Measurements from ENCODE around the gene LAMA3. TPM values are rescaled to one million over a fixed set of nuclear protein-coding genes. Genes with fewer than 3 reads are reported as not detected.

LAMA3 gene
- total and polyA plus RNA-seq, 10 of the 15 experiments (the other 5 are each of a cell fraction or from before 2014, with no cell fraction given) = 0.37 to 6.5 (median 5.4) TPM

DNA sequence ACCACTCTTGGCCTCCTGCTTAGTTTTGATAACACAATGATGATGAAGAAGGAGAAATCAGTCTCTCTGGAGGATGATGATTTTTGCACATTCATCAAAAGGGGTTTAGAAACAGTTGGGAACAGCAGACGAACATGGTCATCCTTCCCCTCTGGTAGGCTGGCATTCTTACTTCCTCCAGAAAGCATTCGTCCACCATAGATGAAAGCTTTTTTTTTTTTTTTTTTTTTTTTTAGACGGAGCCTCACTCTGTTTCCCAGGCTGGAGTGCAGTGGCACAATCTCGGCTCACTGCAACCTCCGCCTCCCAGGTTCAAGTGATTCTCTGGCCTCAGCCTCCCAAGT, 281.8 kb downstream of the LAMA3 start (continued):
- TF ChIP-seq FOXM1 (IDR thresholded peaks at IDR 0.05; ENCODE audit: low read depth, low read length) = no peak
- no peak for TF ChIP-seq EGR1 (IDR thresholded peaks at IDR 0.05; ENCODE audit: borderline replicate concordance in 1 of 2, low read depth in 2 of 2, low read length in 2 of 2)
- no peak for TF ChIP-seq HCFC1 (IDR thresholded peaks at IDR 0.05; ENCODE audit: low read length)

DNA sequence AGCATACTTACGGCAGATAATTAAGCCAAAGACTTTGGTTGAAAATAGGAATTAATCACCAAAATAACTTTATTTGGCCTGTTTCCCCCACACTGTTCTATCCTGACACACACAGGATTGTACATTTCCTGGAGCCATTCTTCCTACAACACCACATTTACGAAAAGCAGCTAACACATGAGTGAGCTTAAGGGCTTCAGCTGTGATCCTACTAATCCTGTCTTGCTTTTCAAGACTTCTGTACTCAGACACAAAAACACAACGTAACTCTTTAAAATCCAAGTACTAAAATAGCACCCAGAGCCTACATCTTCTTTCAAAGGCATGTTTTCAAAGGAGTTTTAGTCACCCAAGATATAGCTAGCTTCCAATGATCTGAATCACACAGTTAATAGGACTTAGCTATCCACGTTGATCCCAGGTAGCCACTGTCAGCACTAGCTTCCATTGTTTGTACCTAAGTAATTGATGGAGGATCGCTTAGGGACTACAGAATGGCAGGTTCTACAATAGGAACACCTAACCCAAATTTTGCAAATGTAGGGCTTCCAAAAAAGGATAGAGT, 282.5 kb downstream of the LAMA3 start:
- POLR2A ChIA-PET = interaction anchor here (0.8 to 1.0 kb wide), 2 partner anchors 8 to 38 kb away, joined by 3 read pairs; no protein-coding TSS in a partner anchor

More for the DNA sequence above, 282.5 kb downstream of the LAMA3 start:
- H3K4me3 ChIP-seq = no peak overlapping the region
- SMC1A ChIA-PET (ENCODE audit: uncharacterized antibody, unreplicated experiment) = interaction anchor here (0.7 to 1.6 kb wide), 7 partner anchors 10 to 148 kb away, joined by 3 to 7 read pairs (median 4); partner anchors contain the start of gene TTC39C
- H3K27ac ChIP-seq (ENCODE audit: control insufficient read depth, insufficient read depth) = no peak overlapping the region
- H4K20me1 ChIP-seq (ENCODE audit: control insufficient read depth, insufficient read depth) = no peaks in the 10 kb centered on the region
- H3K4me1 ChIP-seq (ENCODE audit: control insufficient read depth, insufficient read depth, low read length) = peaks cover 32% of the 10 kb centered on the region
- WGBS (ENCODE audit: insufficient coverage, insufficient replicate concordance, low lambda C conversion rate, missing lambda C conversion rate) = 74% methylated on average over 5 of the region's 5 CpGs
- in situ Hi-C loops (cut with MboI) = no loop called here
- TF ChIP-seq SIX5 (IDR thresholded peaks at IDR 0.05; ENCODE audit: low read depth, low read length, severe bottlenecking) = no peak
- no peak for TF ChIP-seq NRF1 (conservative IDR thresholded peaks at IDR 0.05; ENCODE audit: low read depth, low read length)
- no peak for TF ChIP-seq BACH1 (IDR thresholded peaks at IDR 0.05; ENCODE audit: borderline replicate concordance)
- FAIRE-seq = no peak
- H3K9me3 ChIP-seq (replicated peaks; ENCODE audit: control insufficient read depth, insufficient read depth, low read length) = no peaks in the 10 kb centered on the region
- H3K9ac ChIP-seq (ENCODE audit: control insufficient read depth, insufficient read depth, low read length) = no peak overlapping the region
- no TSS peak for BruUV-seq (replicated peaks)
- DNase-seq (ENCODE audit: low read depth, low spot score) = no peak
- H2AFZ ChIP-seq (ENCODE audit: control insufficient read depth, low read depth, low read length) = no peak overlapping the region
- no peaks in the 10 kb centered on the region for H3K79me2 ChIP-seq (ENCODE audit: control insufficient read depth, insufficient read depth, low read length)
- H3K4me2 ChIP-seq (ENCODE audit: control insufficient read depth, insufficient read depth) = no peak overlapping the region
- CTCF ChIA-PET = interaction anchor here (1.0 to 1.4 kb wide), 6 partner anchors 26 to 350 kb away, joined by 3 to 5 read pairs (median 3); no protein-coding TSS in a partner anchor
- ATAC-seq = no peak
- no peaks in the 10 kb centered on the region for H3K36me3 ChIP-seq (ENCODE audit: control insufficient read depth in 2 of 2, insufficient read depth in 2 of 2, low read length in 1 of 2)
- no peaks in the 10 kb centered on the region for H3K27me3 ChIP-seq (replicated peaks in 1 of 2; ENCODE audit: control insufficient read depth in 2 of 2, insufficient read depth in 2 of 2, low read length in 1 of 2)
- intact Hi-C loops (cut with micrococcal nuclease; ENCODE audit: unreplicated experiment) = loop anchor here (2.0 kb wide), 1 partner anchor 37 kb away; no protein-coding TSS in a partner anchor
- RAD21 ChIA-PET (ENCODE audit: unreplicated experiment) = interaction anchor here (0.6 to 1.6 kb wide), 3 partner anchors 9 to 148 kb away, joined by 3 to 7 read pairs (median 3); no protein-coding TSS in a partner anchor

Data from GM12878 (cell line).